ENCODE results near the gene LMBRD2.

The LMBRD2 gene

DNA sequence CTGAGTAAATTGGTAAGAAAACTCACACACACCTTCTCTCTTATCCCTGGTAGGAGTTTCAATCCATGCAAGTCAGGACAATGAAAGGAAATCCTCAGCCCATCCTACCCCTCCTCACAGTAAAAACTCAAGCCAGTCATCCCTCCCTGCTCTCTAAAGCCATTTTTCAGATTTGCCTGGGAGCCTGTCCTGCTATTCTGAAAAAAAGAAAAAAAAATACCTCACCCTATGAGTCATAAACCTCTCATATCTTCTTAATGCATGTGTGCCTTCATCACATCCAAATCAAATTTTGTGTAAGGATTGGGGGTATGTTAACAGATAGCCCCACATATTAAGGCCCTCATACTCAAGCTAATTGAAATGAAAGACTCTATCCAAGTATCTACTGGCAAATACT, 99.1 kb downstream of the LMBRD2 start:
- Histone ChIP-seq H3K4me1 (ENCODE audit: control insufficient read depth, insufficient read depth, low read length) (no peaks in the 10 kb centered on the region), H3K27ac (ENCODE audit: low read length) (no peak overlapping the region), H3K9me3 (ENCODE audit: control insufficient read depth in 2 of 2, low read length in 2 of 2) (no peaks in the 10 kb centered on the region)

DNA sequence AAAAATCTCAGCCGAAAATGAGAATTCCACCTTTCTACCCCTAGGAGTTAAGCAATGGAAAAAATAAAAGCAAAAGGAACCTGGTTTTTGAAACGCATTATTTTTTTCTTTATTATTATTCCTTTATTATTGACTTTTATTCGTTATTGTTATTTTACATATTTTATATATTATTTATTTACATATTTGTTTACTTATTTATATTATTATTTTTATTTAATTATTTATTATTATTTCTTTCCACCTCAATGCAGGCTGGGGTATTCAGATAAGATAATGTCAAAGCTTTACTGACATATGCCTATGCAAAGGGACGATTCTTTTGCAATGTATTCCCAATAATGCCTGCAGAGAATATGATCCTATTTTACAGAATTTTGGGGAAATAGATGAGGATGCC, 101.7 kb downstream of the LMBRD2 start:
- Histone ChIP-seq H3K4me1 (ENCODE audit: control insufficient read depth, insufficient read depth, low read length) (no peaks in the 10 kb centered on the region), H3K27ac (ENCODE audit: low read length) (no peak overlapping the region), H3K4me3 (ENCODE audit: low read length in 2 of 2) (no peak overlapping the region), H3K9ac (ENCODE audit: low read length in 2 of 2) (no peak overlapping the region), H3K36me3 (ENCODE audit: control insufficient read depth in 2 of 2, insufficient read depth in 2 of 2, low read length in 2 of 2) (no peaks in the 10 kb centered on the region), H3K27me3 (ENCODE audit: control insufficient read depth in 1 of 2, insufficient read depth in 2 of 2, low read length in 2 of 2) (no peaks in the 10 kb centered on the region), H3K9me3 (ENCODE audit: control insufficient read depth in 2 of 2, low read length in 2 of 2) (no peaks in the 10 kb centered on the region)

More for the DNA sequence above, 99.1 kb downstream of the LMBRD2 start:
- Histone ChIP-seq H3K4me3 (ENCODE audit: low read length in 2 of 2) (no peak overlapping the region), H3K27me3 (ENCODE audit: control insufficient read depth in 1 of 2, insufficient read depth in 2 of 2, low read length in 2 of 2) (no peaks in the 10 kb centered on the region), H3K9ac (ENCODE audit: low read length in 2 of 2) (no peak overlapping the region), H3K36me3 (ENCODE audit: control insufficient read depth in 2 of 2, insufficient read depth in 2 of 2, low read length in 2 of 2) (no peaks in the 10 kb centered on the region)
